H1 (cell line): Measurements from ENCODE around the gene RSBN1. TPM values are rescaled to one million over a fixed set of nuclear protein-coding genes. Genes with fewer than 3 reads are reported as not detected.

Experiments used
- BRCA1 ChIP-seq: IDR thresholded peaks from 2 replicates; pipeline ENCODE4 v1.6.1; 2012; ENCODE audit warnings: low read depth, low read length, improper control_type of control experiment
- CREB1 ChIP-seq: IDR thresholded peaks from 2 replicates; pipeline ENCODE4 v1.6.1; 2012; ENCODE audit warnings: inconsistent platforms
- HDAC6 ChIP-seq: IDR thresholded peaks from one replicate; pipeline ENCODE4 v1.7.1; 2012; ENCODE audit warnings: low read depth, mild to moderate bottlenecking, inconsistent platforms, low read length, moderate library complexity
- MAFK ChIP-seq: IDR thresholded peaks from 2 replicates; pipeline ENCODE4 v1.6.1; 2012; ENCODE audit warnings: low read depth, mild to moderate bottlenecking, improper control_type of control experiment, low read length
- POU5F1 ChIP-seq: IDR thresholded peaks from 2 replicates; pipeline ENCODE4 v1.6.1; 2011; ENCODE audit warnings: low read depth, mild to moderate bottlenecking, low read length, moderate library complexity
- RAD21 ChIP-seq, 2 experiments: IDR thresholded peaks in 1 of 2; conservative IDR thresholded peaks in 1 of 2; 2 replicates each; pipeline ENCODE4 v1.6.1; 2011; ENCODE audit warnings: low read depth in 2 of 2, low read length in 2 of 2, improper control_type of control experiment in 1 of 2, inconsistent platforms in 1 of 2, mild to moderate bottlenecking in 1 of 2, moderate library complexity in 1 of 2
- RFX5 ChIP-seq: IDR thresholded peaks from 2 replicates; pipeline ENCODE4 v1.6.1; 2011; ENCODE audit warnings: low read depth, low read length, improper control_type of control experiment, borderline replicate concordance
- RXRA ChIP-seq: IDR thresholded peaks from 2 replicates; pipeline ENCODE4 v1.6.1; 2011; ENCODE audit warnings: low read depth, mild to moderate bottlenecking, low read length, moderate library complexity; ENCODE audit not compliant: insufficient read depth
- TAF1 ChIP-seq: IDR thresholded peaks from 2 replicates; pipeline ENCODE4 v1.6.1; 2011; ENCODE audit warnings: mild to moderate bottlenecking, low read depth, low read length
- TCF12 ChIP-seq: IDR thresholded peaks from 2 replicates; pipeline ENCODE4 v1.6.1; 2011; ENCODE audit warnings: low read depth, mild to moderate bottlenecking, low read length
- TEAD4 ChIP-seq: IDR thresholded peaks from 2 replicates; pipeline ENCODE4 v1.6.1; 2012; ENCODE audit warnings: low read depth, low read length, inconsistent platforms, mixed read lengths
- polyA plus RNA-seq, 7 experiments: library from polyadenylated mRNA; depleted of rRNA in 3 of 7; stranded (reverse) in 5 of 7; unstranded in 2 of 7; fragments of >200 nt in 5 of 7; fragments of 200-250 nt in 2 of 7; gene quantifications; 1 replicate in 5 of 7; 2 replicates in 1 of 7; 4 replicates in 1 of 7; pipeline versions ENCODE4 v1.2.1 to v1.2.3, GENCODE V29; 2011 to 2013; ENCODE audit warnings: missing spikeins in 2 of 7, mixed read lengths in 2 of 7
- total RNA-seq: library from RNA; stranded (reverse); fragmentation: NEBNext Ultra II Directional; extraction: Animal tissue kit (Norgen Biotek cat#: 25700); gene quantifications from 2 replicates; pipeline ENCODE4 v1.2.1, GENCODE V29; 2021
- TF ChIP-seq, protein P1 (sequence below): fragments of 300-600 bp; sonication (generic); IDR thresholded peaks from 2 replicates; pipeline ENCODE4 v1.7.1; 2012; ENCODE audit warnings: low read length, moderate library complexity, mild to moderate bottlenecking, inconsistent platforms; ENCODE audit not compliant: insufficient replicate concordance

The RSBN1 gene
- total and polyA plus RNA-seq, 2 of the 8 experiments (the other 6 are each of a cell fraction or from before 2014, with no cell fraction given) = 4.2 to 17.6 TPM

DNA sequence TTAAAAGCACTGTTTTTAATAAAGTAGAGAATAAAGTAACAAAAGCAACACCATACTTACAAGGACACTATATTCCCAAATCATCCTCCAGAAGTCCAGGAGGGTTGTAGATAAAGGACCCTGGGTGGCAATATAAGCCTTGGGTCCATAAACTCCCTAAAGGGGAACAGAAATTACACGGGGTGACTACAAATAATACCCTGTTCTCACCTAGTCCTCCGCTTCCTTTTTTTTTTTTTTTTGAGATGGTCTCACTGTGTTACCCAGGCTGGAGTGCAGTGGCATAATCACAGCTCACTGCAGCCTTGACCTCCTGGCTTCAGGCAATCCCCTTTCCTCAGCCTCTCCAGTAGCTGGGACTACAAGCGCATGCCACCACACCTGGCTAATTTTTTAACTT, 46.1 kb upstream of the RSBN1 start (continued):
- TF ChIP-seq, protein P1, sequence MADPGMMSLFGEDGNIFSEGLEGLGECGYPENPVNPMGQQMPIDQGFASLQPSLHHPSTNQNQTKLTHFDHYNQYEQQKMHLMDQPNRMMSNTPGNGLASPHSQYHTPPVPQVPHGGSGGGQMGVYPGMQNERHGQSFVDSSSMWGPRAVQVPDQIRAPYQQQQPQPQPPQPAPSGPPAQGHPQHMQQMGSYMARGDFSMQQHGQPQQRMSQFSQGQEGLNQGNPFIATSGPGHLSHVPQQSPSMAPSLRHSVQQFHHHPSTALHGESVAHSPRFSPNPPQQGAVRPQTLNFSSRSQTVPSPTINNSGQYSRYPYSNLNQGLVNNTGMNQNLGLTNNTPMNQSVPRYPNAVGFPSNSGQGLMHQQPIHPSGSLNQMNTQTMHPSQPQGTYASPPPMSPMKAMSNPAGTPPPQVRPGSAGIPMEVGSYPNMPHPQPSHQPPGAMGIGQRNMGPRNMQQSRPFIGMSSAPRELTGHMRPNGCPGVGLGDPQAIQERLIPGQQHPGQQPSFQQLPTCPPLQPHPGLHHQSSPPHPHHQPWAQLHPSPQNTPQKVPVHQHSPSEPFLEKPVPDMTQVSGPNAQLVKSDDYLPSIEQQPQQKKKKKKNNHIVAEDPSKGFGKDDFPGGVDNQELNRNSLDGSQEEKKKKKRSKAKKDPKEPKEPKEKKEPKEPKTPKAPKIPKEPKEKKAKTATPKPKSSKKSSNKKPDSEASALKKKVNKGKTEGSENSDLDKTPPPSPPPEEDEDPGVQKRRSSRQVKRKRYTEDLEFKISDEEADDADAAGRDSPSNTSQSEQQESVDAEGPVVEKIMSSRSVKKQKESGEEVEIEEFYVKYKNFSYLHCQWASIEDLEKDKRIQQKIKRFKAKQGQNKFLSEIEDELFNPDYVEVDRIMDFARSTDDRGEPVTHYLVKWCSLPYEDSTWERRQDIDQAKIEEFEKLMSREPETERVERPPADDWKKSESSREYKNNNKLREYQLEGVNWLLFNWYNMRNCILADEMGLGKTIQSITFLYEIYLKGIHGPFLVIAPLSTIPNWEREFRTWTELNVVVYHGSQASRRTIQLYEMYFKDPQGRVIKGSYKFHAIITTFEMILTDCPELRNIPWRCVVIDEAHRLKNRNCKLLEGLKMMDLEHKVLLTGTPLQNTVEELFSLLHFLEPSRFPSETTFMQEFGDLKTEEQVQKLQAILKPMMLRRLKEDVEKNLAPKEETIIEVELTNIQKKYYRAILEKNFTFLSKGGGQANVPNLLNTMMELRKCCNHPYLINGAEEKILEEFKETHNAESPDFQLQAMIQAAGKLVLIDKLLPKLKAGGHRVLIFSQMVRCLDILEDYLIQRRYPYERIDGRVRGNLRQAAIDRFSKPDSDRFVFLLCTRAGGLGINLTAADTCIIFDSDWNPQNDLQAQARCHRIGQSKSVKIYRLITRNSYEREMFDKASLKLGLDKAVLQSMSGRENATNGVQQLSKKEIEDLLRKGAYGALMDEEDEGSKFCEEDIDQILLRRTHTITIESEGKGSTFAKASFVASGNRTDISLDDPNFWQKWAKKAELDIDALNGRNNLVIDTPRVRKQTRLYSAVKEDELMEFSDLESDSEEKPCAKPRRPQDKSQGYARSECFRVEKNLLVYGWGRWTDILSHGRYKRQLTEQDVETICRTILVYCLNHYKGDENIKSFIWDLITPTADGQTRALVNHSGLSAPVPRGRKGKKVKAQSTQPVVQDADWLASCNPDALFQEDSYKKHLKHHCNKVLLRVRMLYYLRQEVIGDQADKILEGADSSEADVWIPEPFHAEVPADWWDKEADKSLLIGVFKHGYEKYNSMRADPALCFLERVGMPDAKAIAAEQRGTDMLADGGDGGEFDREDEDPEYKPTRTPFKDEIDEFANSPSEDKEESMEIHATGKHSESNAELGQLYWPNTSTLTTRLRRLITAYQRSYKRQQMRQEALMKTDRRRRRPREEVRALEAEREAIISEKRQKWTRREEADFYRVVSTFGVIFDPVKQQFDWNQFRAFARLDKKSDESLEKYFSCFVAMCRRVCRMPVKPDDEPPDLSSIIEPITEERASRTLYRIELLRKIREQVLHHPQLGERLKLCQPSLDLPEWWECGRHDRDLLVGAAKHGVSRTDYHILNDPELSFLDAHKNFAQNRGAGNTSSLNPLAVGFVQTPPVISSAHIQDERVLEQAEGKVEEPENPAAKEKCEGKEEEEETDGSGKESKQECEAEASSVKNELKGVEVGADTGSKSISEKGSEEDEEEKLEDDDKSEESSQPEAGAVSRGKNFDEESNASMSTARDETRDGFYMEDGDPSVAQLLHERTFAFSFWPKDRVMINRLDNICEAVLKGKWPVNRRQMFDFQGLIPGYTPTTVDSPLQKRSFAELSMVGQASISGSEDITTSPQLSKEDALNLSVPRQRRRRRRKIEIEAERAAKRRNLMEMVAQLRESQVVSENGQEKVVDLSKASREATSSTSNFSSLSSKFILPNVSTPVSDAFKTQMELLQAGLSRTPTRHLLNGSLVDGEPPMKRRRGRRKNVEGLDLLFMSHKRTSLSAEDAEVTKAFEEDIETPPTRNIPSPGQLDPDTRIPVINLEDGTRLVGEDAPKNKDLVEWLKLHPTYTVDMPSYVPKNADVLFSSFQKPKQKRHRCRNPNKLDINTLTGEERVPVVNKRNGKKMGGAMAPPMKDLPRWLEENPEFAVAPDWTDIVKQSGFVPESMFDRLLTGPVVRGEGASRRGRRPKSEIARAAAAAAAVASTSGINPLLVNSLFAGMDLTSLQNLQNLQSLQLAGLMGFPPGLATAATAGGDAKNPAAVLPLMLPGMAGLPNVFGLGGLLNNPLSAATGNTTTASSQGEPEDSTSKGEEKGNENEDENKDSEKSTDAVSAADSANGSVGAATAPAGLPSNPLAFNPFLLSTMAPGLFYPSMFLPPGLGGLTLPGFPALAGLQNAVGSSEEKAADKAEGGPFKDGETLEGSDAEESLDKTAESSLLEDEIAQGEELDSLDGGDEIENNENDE = no peak
- TF ChIP-seq TEAD4 (no peak), RFX5 (no peak), RAD21 (IDR thresholded peaks at IDR 0.05 in 1 of 2, conservative IDR thresholded peaks at IDR 0.05 in 1 of 2; ENCODE audit: low read depth in 2 of 2, low read length in 2 of 2) (no peak), CREB1 (no peak), TAF1 (no peak), POU5F1 (no peak), TCF12 (no peak), RXRA (no peak), HDAC6 (no peak), BRCA1 (no peak), MAFK (no peak)
